Measurements from ENCODE around the gene PPP1R12A. TPM values are rescaled to one million over a fixed set of nuclear protein-coding genes. Genes with fewer than 3 reads are reported as not detected.

The PPP1R12A gene
- total and polyA plus RNA-seq, 4 donors, result 13.2 to 250 (median 38.2) TPM

- no peaks in the 10 kb centered on the region for H3K27me3 ChIP-seq (ENCODE audit: control insufficient read depth in 3 of 3, insufficient read depth in 3 of 3, low read length in 2 of 3)
- no peak overlapping the region for H3K4me3 ChIP-seq
- TF ChIP-seq CTCF (IDR thresholded peaks at IDR 0.05; ENCODE audit: control extremely low read depth, extremely low read depth), result no peak
- 90 to 91% methylated on average over 6 of the region's 6 CpGs for WGBS, 2 donors
- peaks cover 0 to 19% (median 0%) of the 10 kb centered on the region in 5 donors for H3K4me1 ChIP-seq (ENCODE audit: control insufficient read depth in 5 of 5, insufficient read depth in 5 of 5, low read length in 5 of 5)
- DNase-seq (no peak), ATAC-seq (ENCODE audit: insufficient read depth, low FRiP score) (no peak)
- H3K27ac ChIP-seq (ENCODE audit: low read depth in 1 of 2, low read length in 1 of 2), result no peak overlapping the region
- H3K9me3 ChIP-seq (ENCODE audit: control insufficient read depth in 4 of 4, insufficient read depth in 3 of 4, low read length in 3 of 4), result no peaks in the 10 kb centered on the region
- no peak overlapping the region for H3K9ac ChIP-seq (ENCODE audit: insufficient read depth in 1 of 2, low read length in 2 of 2)
- peaks cover 0 to 3% (median 0%) of the 10 kb centered on the region in 4 donors for H3K36me3 ChIP-seq (ENCODE audit: control insufficient read depth in 4 of 4, insufficient read depth in 4 of 4, low read length in 4 of 4)
Observed at GRCh38 chr12:79911889-79912656, 22.8 kb downstream of the PPP1R12A start.

GRCh38 chr12:79908366-79908765 lies 26.5 kb downstream of the PPP1R12A start:
- H3K9ac ChIP-seq (ENCODE audit: insufficient read depth in 1 of 2, low read length in 2 of 2), result no peak overlapping the region
- H3K36me3 ChIP-seq (ENCODE audit: control insufficient read depth in 4 of 4, insufficient read depth in 4 of 4, low read length in 4 of 4), result peaks cover 0 to 3% (median 0%) of the 10 kb centered on the region in 4 donors
- H3K27ac ChIP-seq (ENCODE audit: low read depth in 1 of 2, low read length in 1 of 2), result no peak overlapping the region
- no peak overlapping the region for H3K4me3 ChIP-seq
- H3K27me3 ChIP-seq (ENCODE audit: control insufficient read depth in 3 of 3, insufficient read depth in 3 of 3, low read length in 2 of 3), result no peaks in the 10 kb centered on the region
- peaks cover 0 to 18% (median 0%) of the 10 kb centered on the region in 5 donors for H3K4me1 ChIP-seq (ENCODE audit: control insufficient read depth in 5 of 5, insufficient read depth in 5 of 5, low read length in 5 of 5)
- H3K9me3 ChIP-seq (ENCODE audit: control insufficient read depth in 4 of 4, insufficient read depth in 3 of 4, low read length in 3 of 4), result no peaks in the 10 kb centered on the region
- no peak for TF ChIP-seq CTCF (IDR thresholded peaks at IDR 0.05; ENCODE audit: control extremely low read depth, extremely low read depth)
- ATAC-seq (ENCODE audit: insufficient read depth, low FRiP score) (no peak), DNase-seq (no peak)

- Histone ChIP-seq H3K36me3 (ENCODE audit: control insufficient read depth in 4 of 4, insufficient read depth in 4 of 4, low read length in 4 of 4) (no peaks in the 10 kb centered on the region), H3K9me3 (ENCODE audit: control insufficient read depth in 4 of 4, insufficient read depth in 3 of 4, low read length in 3 of 4) (no peaks in the 10 kb centered on the region), H3K4me1 (ENCODE audit: control insufficient read depth in 5 of 5, insufficient read depth in 5 of 5, low read length in 5 of 5) (peaks cover 0 to 24% (median 5%) of the 10 kb centered on the region in 5 donors), H3K4me3 (no peak overlapping the region), H3K27ac (ENCODE audit: low read depth in 1 of 2, low read length in 1 of 2) (no peak overlapping the region), H3K27me3 (ENCODE audit: control insufficient read depth in 3 of 3, insufficient read depth in 3 of 3, low read length in 2 of 3) (no peaks in the 10 kb centered on the region), H3K9ac (ENCODE audit: insufficient read depth in 1 of 2, low read length in 2 of 2) (no peak overlapping the region)
- no peak for ATAC-seq (ENCODE audit: insufficient read depth, low FRiP score)
- WGBS, 2 donors, result 75 to 78% methylated on average over 2 of the region's 2 CpGs
- no peak for TF ChIP-seq CTCF (IDR thresholded peaks at IDR 0.05; ENCODE audit: control extremely low read depth, extremely low read depth)
- no peak for DNase-seq
Observed at GRCh38 chr12:79901506-79901905, 33.4 kb downstream of the PPP1R12A start.
